ENCODE measurements around the gene SUV39H1. TPM values are rescaled to one million over a fixed set of nuclear protein-coding genes. Genes with fewer than 3 reads are reported as not detected.

SUV39H1 gene
- total RNA-seq, 1 donor from 2014 or later, result 8.0 TPM

Other genes with a start within 250 kb of the SUV39H1 start
- gene SLC38A5, start 226.5 kb upstream of the SUV39H1 start, total RNA-seq, result 54.8 and 88.9 TPM in 2 replicates
- gene FTSJ1, start 220.5 kb upstream of the SUV39H1 start, total RNA-seq, result 60.7 and 65.4 TPM in 2 replicates
- gene PORCN, start 187.7 kb upstream of the SUV39H1 start, total RNA-seq, result 5.5 and 10.8 TPM in 2 replicates
- gene EBP, start 174.9 kb upstream of the SUV39H1 start, total RNA-seq, result 137 and 142 TPM in 2 replicates
- 6.5 and 6.9 TPM in 2 replicates for gene TBC1D25, start 157.0 kb upstream of the SUV39H1 start, total RNA-seq
- 130 and 634 TPM in 2 replicates for gene RBM3, start 122.2 kb upstream of the SUV39H1 start, total RNA-seq
- gene WDR13, start 99.2 kb upstream of the SUV39H1 start, total RNA-seq, result 137 and 223 TPM in 2 replicates
- not detected in 2 replicates for gene WAS, start 12.9 kb upstream of the SUV39H1 start, total RNA-seq
- not detected in 2 replicates for gene GLOD5, start 65.0 kb downstream of the SUV39H1 start, total RNA-seq
- not detected in 2 replicates for gene GATA1, start 89.9 kb downstream of the SUV39H1 start, total RNA-seq
- 24.7 and 37.7 TPM in 2 replicates for gene HDAC6, start 105.3 kb downstream of the SUV39H1 start, total RNA-seq
- gene ERAS, start 129.8 kb downstream of the SUV39H1 start, total RNA-seq, result not detected in 2 replicates
- not detected in 2 replicates for gene PCSK1N, start 138.9 kb downstream of the SUV39H1 start, total RNA-seq
- 17.7 and 24.6 TPM in 2 replicates for gene TIMM17B, start 201.0 kb downstream of the SUV39H1 start, total RNA-seq
- gene PQBP1, start 201.2 kb downstream of the SUV39H1 start, total RNA-seq, result 98.2 and 105 TPM in 2 replicates
- 11.6 and 13.5 TPM in 2 replicates for gene SLC35A2, start 214.9 kb downstream of the SUV39H1 start, total RNA-seq
- 5.5 and 6.3 TPM in 2 replicates for gene PIM2, start 222.3 kb downstream of the SUV39H1 start, total RNA-seq